ENCODE measurements around the gene KIF24.

GRCh38 chr9:34333836-34334235, 4.8 kb upstream of the KIF24 start:
- TF ChIP-seq SRF (IDR thresholded peaks at IDR 0.05; ENCODE audit: low read depth, low read length) = no peak
- TF ChIP-seq, protein P1, sequence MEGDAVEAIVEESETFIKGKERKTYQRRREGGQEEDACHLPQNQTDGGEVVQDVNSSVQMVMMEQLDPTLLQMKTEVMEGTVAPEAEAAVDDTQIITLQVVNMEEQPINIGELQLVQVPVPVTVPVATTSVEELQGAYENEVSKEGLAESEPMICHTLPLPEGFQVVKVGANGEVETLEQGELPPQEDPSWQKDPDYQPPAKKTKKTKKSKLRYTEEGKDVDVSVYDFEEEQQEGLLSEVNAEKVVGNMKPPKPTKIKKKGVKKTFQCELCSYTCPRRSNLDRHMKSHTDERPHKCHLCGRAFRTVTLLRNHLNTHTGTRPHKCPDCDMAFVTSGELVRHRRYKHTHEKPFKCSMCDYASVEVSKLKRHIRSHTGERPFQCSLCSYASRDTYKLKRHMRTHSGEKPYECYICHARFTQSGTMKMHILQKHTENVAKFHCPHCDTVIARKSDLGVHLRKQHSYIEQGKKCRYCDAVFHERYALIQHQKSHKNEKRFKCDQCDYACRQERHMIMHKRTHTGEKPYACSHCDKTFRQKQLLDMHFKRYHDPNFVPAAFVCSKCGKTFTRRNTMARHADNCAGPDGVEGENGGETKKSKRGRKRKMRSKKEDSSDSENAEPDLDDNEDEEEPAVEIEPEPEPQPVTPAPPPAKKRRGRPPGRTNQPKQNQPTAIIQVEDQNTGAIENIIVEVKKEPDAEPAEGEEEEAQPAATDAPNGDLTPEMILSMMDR (IDR thresholded peaks at IDR 0.05; ENCODE audit: control extremely low read depth in 1 of 3, insufficient read depth in 1 of 3, low read depth in 1 of 3, low read length in 3 of 3) = no peak
- TF ChIP-seq BACH1 (IDR thresholded peaks at IDR 0.05; ENCODE audit: low read length) = no peak
- TF ChIP-seq KDM5A (IDR thresholded peaks at IDR 0.05; ENCODE audit: low read length) = no peak
- TF ChIP-seq POLR2A (IDR thresholded peaks at IDR 0.05; ENCODE audit: control extremely low read depth in 1 of 2, low read depth in 2 of 2, low read length in 2 of 2) = no peak
- TF ChIP-seq GABPA (IDR thresholded peaks at IDR 0.05; ENCODE audit: borderline replicate concordance, insufficient read depth, low read length) = no peak

All from H1 (cell line).